ENCODE measurements around the gene POU3F1. TPM values are rescaled to one million over a fixed set of nuclear protein-coding genes. Genes with fewer than 3 reads are reported as not detected.

Gene POU3F1
- total RNA-seq, 1 experiment from 2014 or later: not detected

- no peak overlapping the region for H3K4me3 ChIP-seq (ENCODE audit: low read length)
- no peaks in the 10 kb centered on the region for H3K9me2 ChIP-seq (replicated peaks; ENCODE audit: low read length)
- ATAC-seq (no peak), DNase-seq (no peak)
- no TSS peak for BruUV-seq (replicated peaks)
- H3K9me3 ChIP-seq (ENCODE audit: low read length): no peaks in the 10 kb centered on the region
- CTCF ChIA-PET: no interaction called here
- TF ChIP-seq EZH2phosphoT487 (IDR thresholded peaks at IDR 0.05; ENCODE audit: borderline replicate concordance, low read length): no peak
- TF ChIP-seq CTCF (conservative IDR thresholded peaks at IDR 0.05; ENCODE audit: low read depth, low read length): no peak
- no peak for TF ChIP-seq EZH2 (IDR thresholded peaks at IDR 0.05; ENCODE audit: low read length, unreplicated experiment)
- intact Hi-C loops (cut with micrococcal nuclease): loop anchor here (10.0 kb wide), 1 partner anchor 103 kb away; no protein-coding TSS in a partner anchor
- POLR2A ChIA-PET (ENCODE audit: unreplicated experiment): no interaction called here
- peaks cover 33% of the 10 kb centered on the region for H3K4me1 ChIP-seq (ENCODE audit: insufficient read depth, low read length)
- no peak overlapping the region for H3K27ac ChIP-seq (ENCODE audit: low read length)
- no peak overlapping the region for H3K4me2 ChIP-seq (ENCODE audit: low read length)
- H3K9ac ChIP-seq (ENCODE audit: low read length): no peak overlapping the region
- H3K27me3 ChIP-seq (ENCODE audit: low read length): no peaks in the 10 kb centered on the region
- no peaks in the 10 kb centered on the region for H3K79me2 ChIP-seq (ENCODE audit: low read length)
- no peaks in the 10 kb centered on the region for H3F3A ChIP-seq (ENCODE audit: low read length, unreplicated experiment)
- no peaks in the 10 kb centered on the region for H3K36me3 ChIP-seq (ENCODE audit: low read depth, low read length)
- no peaks in the 10 kb centered on the region for H4K20me1 ChIP-seq (ENCODE audit: low read length)
- H2AFZ ChIP-seq (ENCODE audit: low read length): no peak overlapping the region
Measured at GRCh38 chr1:38031513-38031866, 15.1 kb downstream of the POU3F1 start.

- H3K27me3 ChIP-seq (ENCODE audit: low read length): no peaks in the 10 kb centered on the region
- intact Hi-C loops (cut with micrococcal nuclease): loop anchor here (10.0 kb wide), 1 partner anchor 104 kb away; no protein-coding TSS in a partner anchor
- peaks cover 33% of the 10 kb centered on the region for H3K4me1 ChIP-seq (ENCODE audit: insufficient read depth, low read length)
- H3K27ac ChIP-seq (ENCODE audit: low read length): peak overlapping the region; percentile 65
- peaks cover 3% of the 10 kb centered on the region; the same call in 1 of the 2 replicates for H3K36me3 ChIP-seq (ENCODE audit: low read depth, low read length)
- CTCF ChIA-PET: interaction anchor here (0.5 to 1.0 kb wide), 3 partner anchors 12 to 805 kb away, joined by 3 to 6 read pairs (median 5); no protein-coding TSS in a partner anchor
- H3F3A ChIP-seq (ENCODE audit: low read length, unreplicated experiment): no peaks in the 10 kb centered on the region
- H3K79me2 ChIP-seq (ENCODE audit: low read length): no peaks in the 10 kb centered on the region
- H3K9me3 ChIP-seq (ENCODE audit: low read length): no peaks in the 10 kb centered on the region
- peak overlapping the region; percentile 72 for H3K4me2 ChIP-seq (ENCODE audit: low read length)
- H2AFZ ChIP-seq (ENCODE audit: low read length): 0 out of 2 replicates have a peak overlapping the region, but pooled peaks have one; percentile 51
- TF ChIP-seq EZH2 (IDR thresholded peaks at IDR 0.05; ENCODE audit: low read length, unreplicated experiment) (no peak), CTCF (conservative IDR thresholded peaks at IDR 0.05; ENCODE audit: low read depth, low read length) (no peak), EZH2phosphoT487 (IDR thresholded peaks at IDR 0.05; ENCODE audit: borderline replicate concordance, low read length) (no peak)
- no peaks in the 10 kb centered on the region for H4K20me1 ChIP-seq (ENCODE audit: low read length)
- POLR2A ChIA-PET (ENCODE audit: unreplicated experiment): interaction anchor here (0.6 kb wide), 1 partner anchor 933 kb away, joined by 5 read pairs; no protein-coding TSS in a partner anchor
- H3K4me3 ChIP-seq (ENCODE audit: low read length): peak overlapping the region; percentile 18; the same call in 1 of the 2 replicates
- ATAC-seq: no peak
- no TSS peak for BruUV-seq (replicated peaks)
- no peaks in the 10 kb centered on the region for H3K9me2 ChIP-seq (replicated peaks; ENCODE audit: low read length)
- no peak for DNase-seq
- H3K9ac ChIP-seq (ENCODE audit: low read length): no peak overlapping the region
Measured at GRCh38 chr1:38030596-38031512, 15.7 kb downstream of the POU3F1 start.
